AG10803 (cell line): ENCODE results near the gene PPT2.
A peak's percentile ranks its signal among the peaks of the same experiment; 100 is the strongest.

Experiments used
- DNase-seq: peaks from one replicate; pipeline ENCODE4 v3.0.0; 2010; ENCODE audit warnings: low read depth
- H3K4me3 ChIP-seq: 2 replicates; pipeline ENCODE4 v1.5.1; 2011; ENCODE audit warnings: mild to moderate bottlenecking, low read length, control low read depth
- TF ChIP-seq, protein P1 (sequence below): conservative IDR thresholded peaks from 2 replicates; pipeline ENCODE4 v1.5.1; 2011; ENCODE audit warnings: mild to moderate bottlenecking, low read length, control low read depth, inconsistent platforms

Gene PPT2

GRCh38 chr6:32177183-32177787, 23.3 kb downstream of the PPT2 start:
- TF ChIP-seq, protein P1, sequence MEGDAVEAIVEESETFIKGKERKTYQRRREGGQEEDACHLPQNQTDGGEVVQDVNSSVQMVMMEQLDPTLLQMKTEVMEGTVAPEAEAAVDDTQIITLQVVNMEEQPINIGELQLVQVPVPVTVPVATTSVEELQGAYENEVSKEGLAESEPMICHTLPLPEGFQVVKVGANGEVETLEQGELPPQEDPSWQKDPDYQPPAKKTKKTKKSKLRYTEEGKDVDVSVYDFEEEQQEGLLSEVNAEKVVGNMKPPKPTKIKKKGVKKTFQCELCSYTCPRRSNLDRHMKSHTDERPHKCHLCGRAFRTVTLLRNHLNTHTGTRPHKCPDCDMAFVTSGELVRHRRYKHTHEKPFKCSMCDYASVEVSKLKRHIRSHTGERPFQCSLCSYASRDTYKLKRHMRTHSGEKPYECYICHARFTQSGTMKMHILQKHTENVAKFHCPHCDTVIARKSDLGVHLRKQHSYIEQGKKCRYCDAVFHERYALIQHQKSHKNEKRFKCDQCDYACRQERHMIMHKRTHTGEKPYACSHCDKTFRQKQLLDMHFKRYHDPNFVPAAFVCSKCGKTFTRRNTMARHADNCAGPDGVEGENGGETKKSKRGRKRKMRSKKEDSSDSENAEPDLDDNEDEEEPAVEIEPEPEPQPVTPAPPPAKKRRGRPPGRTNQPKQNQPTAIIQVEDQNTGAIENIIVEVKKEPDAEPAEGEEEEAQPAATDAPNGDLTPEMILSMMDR = no peak
- no peak for DNase-seq
- H3K4me3 ChIP-seq = peak overlapping the region; percentile 97

DNA sequence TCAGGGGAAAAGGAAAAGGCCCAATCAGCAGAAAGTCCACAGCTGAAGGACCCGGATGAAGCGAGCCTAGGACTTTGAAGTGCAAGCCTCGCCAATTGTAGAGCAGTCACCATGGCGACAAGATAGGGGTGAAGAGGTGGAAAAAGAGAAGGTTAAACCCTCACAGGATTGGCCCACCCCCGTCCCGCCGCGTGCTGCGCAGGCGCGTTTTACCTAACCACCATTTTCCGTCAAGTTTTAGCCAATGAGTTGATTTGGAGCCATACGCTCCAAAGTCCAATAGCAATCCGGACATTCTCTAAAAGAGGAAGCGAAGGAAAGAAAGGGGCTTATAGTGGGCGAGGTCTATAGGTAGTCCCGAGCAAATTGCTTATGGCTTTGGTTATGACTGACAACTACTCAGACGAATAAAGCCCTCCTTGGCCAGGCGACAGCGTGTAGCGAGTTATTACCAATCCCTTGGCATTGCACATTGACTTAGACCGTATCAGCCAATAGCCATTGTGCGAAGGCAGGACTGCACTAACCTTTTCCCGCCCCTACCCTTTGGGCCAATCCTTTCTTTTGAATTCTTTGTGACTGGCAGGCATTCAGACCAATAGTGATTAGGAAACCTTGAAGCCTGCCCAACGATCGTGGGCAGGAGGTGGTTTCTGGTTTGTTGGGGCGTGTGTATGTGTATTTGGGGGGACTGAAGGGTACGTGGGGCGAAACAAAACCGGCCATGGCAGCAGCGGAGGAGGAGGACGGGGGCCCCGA, 24.0 kb downstream of the PPT2 start, which contains the start of gene RNF5:
TSS of gene RNF5 (plus strand) at position 618 of the 759 bp plus-strand sequence. CDS start at position 725, 107 bp downstream.
- peak within 1 kb of the TSS; percentile 97 for H3K4me3 ChIP-seq
- peak; percentile 100 for DNase-seq
- TF ChIP-seq, protein P1 = no peak

DNA sequence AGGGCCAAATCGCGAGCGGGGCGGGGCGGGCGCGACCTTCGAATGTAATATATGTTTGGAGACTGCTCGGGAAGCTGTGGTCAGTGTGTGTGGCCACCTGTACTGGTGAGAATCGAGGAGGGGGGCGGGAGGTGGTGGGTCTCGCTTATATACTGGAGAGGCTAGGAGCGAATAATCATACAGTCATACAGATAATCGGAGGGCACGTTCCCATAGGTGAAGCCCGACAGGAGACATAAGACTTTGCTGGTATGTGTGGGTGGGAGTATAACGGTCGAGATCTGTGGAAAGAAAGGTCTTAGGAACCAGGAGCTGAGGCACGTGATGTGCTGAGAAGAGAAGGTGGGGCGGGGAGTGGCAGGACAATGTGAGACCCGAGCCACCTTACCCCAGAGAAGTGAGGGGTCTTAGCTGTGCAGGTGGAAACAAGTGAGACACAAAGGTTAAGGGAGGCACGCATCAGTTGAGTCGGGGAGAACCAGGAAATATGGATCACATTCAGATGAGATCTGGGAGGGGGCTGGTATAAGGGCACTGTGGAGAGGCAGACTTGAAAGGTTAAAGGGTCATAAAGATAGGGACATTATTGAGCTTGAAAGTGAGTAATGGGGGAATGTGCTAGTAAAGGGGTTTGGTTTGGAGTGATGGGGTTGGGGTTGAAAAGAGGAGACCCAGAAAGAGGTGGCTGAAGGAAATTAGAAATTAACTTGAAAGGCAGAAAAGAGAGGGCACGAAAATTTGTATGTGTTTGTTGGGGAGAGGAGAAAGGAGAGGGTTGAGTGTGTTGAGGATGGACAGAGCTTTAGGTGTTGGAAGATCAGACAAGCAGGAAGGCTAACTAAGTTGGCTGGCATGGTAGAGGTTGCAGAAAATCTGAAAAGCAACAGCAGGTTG, 24.9 kb downstream of the PPT2 start:
- no peak for DNase-seq
- peak overlapping the region; percentile 97 for H3K4me3 ChIP-seq
- TF ChIP-seq, protein P1 = no peak

DNA sequence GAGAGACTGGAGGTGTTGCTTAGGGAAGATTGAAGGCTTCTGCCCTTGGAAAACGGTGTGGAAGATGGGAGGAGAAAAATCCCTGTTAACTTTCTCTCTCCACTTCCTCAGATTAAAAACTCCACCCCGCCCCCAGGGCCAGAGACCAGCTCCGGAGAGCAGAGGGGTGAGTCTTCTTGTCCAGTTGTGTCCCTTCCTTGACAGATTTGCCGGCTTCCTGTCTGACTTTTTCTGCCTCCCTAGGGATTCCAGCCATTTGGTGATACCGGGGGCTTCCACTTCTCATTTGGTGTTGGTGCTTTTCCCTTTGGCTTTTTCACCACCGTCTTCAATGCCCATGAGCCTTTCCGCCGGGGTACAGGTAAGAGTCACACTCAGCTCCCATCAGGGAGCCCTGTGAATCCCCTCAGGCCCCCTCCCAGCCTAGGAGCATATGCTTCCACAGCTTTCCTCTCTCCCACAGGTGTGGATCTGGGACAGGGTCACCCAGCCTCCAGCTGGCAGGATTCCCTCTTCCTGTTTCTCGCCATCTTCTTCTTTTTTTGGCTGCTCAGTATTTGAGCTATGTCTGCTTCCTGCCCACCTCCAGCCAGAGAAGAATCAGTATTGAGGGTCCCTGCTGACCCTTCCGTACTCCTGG, 25.9 kb downstream of the PPT2 start:
- TF ChIP-seq, protein P1 = no peak
- no peak overlapping the region for H3K4me3 ChIP-seq
- DNase-seq = no peak

DNA sequence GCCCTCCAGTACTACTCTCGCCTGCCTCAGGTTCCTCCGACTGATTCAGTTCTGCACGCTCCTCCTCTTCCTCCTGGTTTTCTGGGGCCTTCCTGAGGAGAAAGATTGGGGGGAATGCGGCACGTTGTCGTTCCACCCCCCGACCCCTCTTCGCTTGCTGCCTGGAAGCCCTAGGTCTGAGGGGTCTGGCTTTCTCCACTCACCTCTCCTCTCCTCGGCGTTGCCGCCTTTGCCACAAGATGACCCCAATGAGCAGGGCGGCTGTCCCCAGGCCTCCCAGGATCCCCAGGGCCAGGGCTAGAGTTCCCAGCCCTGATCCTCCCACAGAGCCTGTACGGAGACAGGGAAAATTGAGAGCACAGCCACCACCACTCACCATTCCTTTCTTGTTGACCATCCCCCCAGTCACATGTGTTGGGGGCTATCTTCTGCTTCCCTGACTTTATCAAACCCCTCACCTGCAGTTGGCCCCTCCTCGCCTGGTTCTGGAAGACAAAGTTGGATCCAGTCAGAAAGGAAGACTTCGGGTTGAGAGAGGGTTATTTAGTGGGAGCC, 27.3 kb downstream of the PPT2 start:
- TF ChIP-seq, protein P1 = no peak

DNA sequence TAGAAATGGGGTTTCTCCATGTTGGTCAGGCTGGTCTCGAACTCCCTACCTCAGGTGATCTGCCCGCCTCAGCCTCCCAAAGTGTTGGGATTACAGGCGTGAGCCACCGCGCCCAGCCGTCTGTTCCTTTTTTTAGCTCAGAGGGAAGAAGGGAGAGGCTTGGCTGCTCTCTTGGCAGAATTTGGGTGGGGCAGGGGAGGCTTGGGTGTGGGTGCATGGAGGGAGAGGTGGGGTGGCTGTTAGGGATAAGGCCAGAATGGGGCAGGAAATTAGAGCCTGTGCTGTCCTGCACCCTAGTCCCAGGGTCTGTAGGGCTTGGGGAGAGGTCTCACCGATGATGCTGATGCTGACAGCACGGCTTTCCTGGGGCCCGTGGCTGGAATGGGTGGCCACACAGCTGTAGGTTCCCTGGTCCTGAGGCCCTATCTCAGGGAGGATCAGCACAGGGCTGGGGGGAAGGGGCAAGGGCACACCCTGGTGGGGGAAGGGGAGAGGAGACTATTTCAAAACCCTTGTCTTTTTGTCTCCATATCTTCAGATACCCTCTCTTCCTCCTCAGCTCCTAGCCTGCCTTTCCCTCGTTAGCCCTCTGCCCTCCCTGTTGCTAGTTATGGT, 28.1 kb downstream of the PPT2 start:
- no peak for DNase-seq
- TF ChIP-seq, protein P1 = no peak
- H3K4me3 ChIP-seq = no peak overlapping the region

More for the DNA sequence above, 27.3 kb downstream of the PPT2 start:
- H3K4me3 ChIP-seq = no peak overlapping the region
- DNase-seq = no peak
